Breast epithelium (tissue), 3 donors: Measurements from ENCODE around the gene CDH26.

Experiments used
- POLR2A ChIP-seq: fragments of 450-650 bp; IDR thresholded peaks from one replicate; pipeline ENCODE4 v1.6.1; 2016; ENCODE audit warnings: antibody characterized with exemption, mild to moderate bottlenecking, moderate library complexity
- POLR2AphosphoS5 ChIP-seq, 3 donors: sonication (generic); formaldehyde crosslinking; IDR thresholded peaks; one replicate each; pipeline ENCODE4 v1.6.1; 2017; ENCODE audit warnings: antibody characterized with exemption in 3 of 3

DNA sequence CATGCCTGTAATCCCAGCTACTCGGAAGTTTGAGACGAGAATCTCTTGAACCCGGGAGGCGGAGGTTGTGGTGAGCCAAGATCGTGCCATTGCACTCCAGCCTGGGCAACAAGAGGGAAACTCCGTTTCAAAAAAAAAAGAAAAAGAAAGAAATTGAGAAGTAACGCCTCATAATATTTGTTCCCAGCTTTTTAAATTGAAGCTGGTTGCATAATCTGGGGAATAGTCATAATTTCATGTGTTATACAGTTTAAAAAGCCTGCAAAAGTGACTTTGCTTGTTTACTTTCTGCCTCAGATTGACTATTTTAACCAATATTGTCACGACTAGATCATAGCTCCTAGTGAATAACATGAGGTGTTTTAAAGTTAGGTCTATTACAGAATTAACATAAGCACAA is 10.8 kb upstream of the CDH26 start:
- no peak for TF ChIP-seq POLR2AphosphoS5 (IDR thresholded peaks at IDR 0.05)
- TF ChIP-seq POLR2A: no peak
